Immature natural killer cell (primary cell): ENCODE results near the gene ZNF423. TPM values are rescaled to one million over a fixed set of nuclear protein-coding genes. Genes with fewer than 3 reads are reported as not detected.

Source experiments
- DNase-seq, 3 donors: peaks; one replicate each; pipeline ENCODE4 v3.0.0; 2022; ENCODE audit warnings: mixed read lengths in 1 of 3
- H3K27ac Mint-ChIP-seq, 6 donors: one replicate each; pipeline ENCODE4 v1.8.0; 2020; ENCODE audit warnings: mixed read lengths in 6 of 6, mild to moderate bottlenecking in 5 of 6, inconsistent platforms in 4 of 6, moderate library complexity in 3 of 6
- H3K27me3 Mint-ChIP-seq, 3 donors: one replicate each; pipeline ENCODE4 v1.8.0; 2020 to 2021; ENCODE audit warnings: low read depth in 3 of 3, mild to moderate bottlenecking in 3 of 3, mixed read lengths in 3 of 3, moderate library complexity in 3 of 3, inconsistent platforms in 1 of 3
- H3K36me3 Mint-ChIP-seq, 3 donors: one replicate each; pipeline ENCODE4 v1.8.0; 2020; ENCODE audit warnings: mixed read lengths in 3 of 3, inconsistent platforms in 2 of 3, mild to moderate bottlenecking in 2 of 3
- H3K4me1 Mint-ChIP-seq, 2 donors: one replicate each; pipeline ENCODE4 v1.8.0; 2020; ENCODE audit warnings: inconsistent platforms in 2 of 2, mild to moderate bottlenecking in 2 of 2, mixed read lengths in 2 of 2, moderate library complexity in 1 of 2
- H3K4me3 Mint-ChIP-seq, 5 donors: one replicate each; pipeline ENCODE4 v1.8.0; 2020; ENCODE audit warnings: mild to moderate bottlenecking in 5 of 5, mixed read lengths in 5 of 5, inconsistent platforms in 3 of 5, moderate library complexity in 3 of 5
- H3K9me3 Mint-ChIP-seq, 6 donors: one replicate each; pipeline ENCODE4 v1.8.0; 2020; ENCODE audit warnings: mild to moderate bottlenecking in 6 of 6, mixed read lengths in 6 of 6, inconsistent platforms in 4 of 6, moderate library complexity in 3 of 6
- polyA plus RNA-seq, 3 donors: library from polyadenylated mRNA; unstranded; fragments of 300-500 nt; fragmentation: Illumina TruSeq; gene quantifications; one replicate each; pipeline ENCODE4 v1.2.3, GENCODE V29; 2021

ZNF423 gene
- polyA plus RNA-seq, 3 donors from 2014 or later, result not detected

GRCh38 chr16:49454426-49455180 lies 401.3 kb downstream of the ZNF423 start:
- H3K27ac Mint-ChIP-seq, result no peak overlapping the region
- peaks cover 0 to 2% (median 0%) of the 10 kb centered on the region in 6 donors for H3K9me3 Mint-ChIP-seq
- peaks cover 0 to 3% (median 1%) of the 10 kb centered on the region in 3 donors for H3K27me3 Mint-ChIP-seq
- no peaks in the 10 kb centered on the region for H3K36me3 Mint-ChIP-seq
- DNase-seq, result no peak
- no peak overlapping the region for H3K4me3 Mint-ChIP-seq
- H3K4me1 Mint-ChIP-seq, result no peaks in the 10 kb centered on the region

- Mint-ChIP-seq H3K4me3 (no peak overlapping the region), H3K27ac (no peak overlapping the region), H3K4me1 (no peaks in the 10 kb centered on the region), H3K27me3 (peaks cover 0 to 3% (median 1%) of the 10 kb centered on the region in 3 donors), H3K36me3 (no peaks in the 10 kb centered on the region), H3K9me3 (peaks cover 0 to 2% (median 0%) of the 10 kb centered on the region in 6 donors)
- DNase-seq, result no peak
Observed at GRCh38 chr16:49453983-49454382, 401.9 kb downstream of the ZNF423 start.

- H3K4me1 Mint-ChIP-seq, result no peaks in the 10 kb centered on the region
- peaks cover 0 to 3% (median 1%) of the 10 kb centered on the region in 3 donors for H3K27me3 Mint-ChIP-seq
- H3K27ac Mint-ChIP-seq, result no peak overlapping the region
- peaks cover 0 to 2% (median 0%) of the 10 kb centered on the region in 6 donors for H3K9me3 Mint-ChIP-seq
- no peak overlapping the region for H3K4me3 Mint-ChIP-seq
- no peak for DNase-seq
- H3K36me3 Mint-ChIP-seq, result no peaks in the 10 kb centered on the region
Observed at GRCh38 chr16:49453021-49453420, 402.9 kb downstream of the ZNF423 start.

- Mint-ChIP-seq H3K4me3 (peak overlapping the region in 1 of 5 donors; percentile 33), H3K4me1 (no peaks in the 10 kb centered on the region), H3K27ac (no peak overlapping the region), H3K36me3 (no peaks in the 10 kb centered on the region), H3K27me3 (peaks cover 0 to 3% (median 1%) of the 10 kb centered on the region in 3 donors), H3K9me3 (peaks cover 0 to 2% (median 0%) of the 10 kb centered on the region in 6 donors)
- DNase-seq, result no peak
Observed at GRCh38 chr16:49452578-49452977, 403.3 kb downstream of the ZNF423 start.

GRCh38 chr16:49452108-49452507 lies 403.8 kb downstream of the ZNF423 start:
- Mint-ChIP-seq H3K27ac (no peak overlapping the region), H3K27me3 (peaks cover 0 to 3% (median 1%) of the 10 kb centered on the region in 3 donors), H3K9me3 (peaks cover 0 to 2% (median 0%) of the 10 kb centered on the region in 6 donors), H3K4me1 (no peaks in the 10 kb centered on the region), H3K36me3 (no peaks in the 10 kb centered on the region), H3K4me3 (no peak overlapping the region)
- DNase-seq, result no peak

- H3K9me3 Mint-ChIP-seq, result no peaks in the 10 kb centered on the region
- H3K4me1 Mint-ChIP-seq, result peaks cover 17 to 18% of the 10 kb centered on the region in 2 donors
- H3K4me3 Mint-ChIP-seq, result no peak overlapping the region
- H3K27me3 Mint-ChIP-seq, result peaks cover 0 to 3% (median 1%) of the 10 kb centered on the region in 3 donors
- DNase-seq, result no peak
- no peaks in the 10 kb centered on the region for H3K36me3 Mint-ChIP-seq
- H3K27ac Mint-ChIP-seq, result no peak overlapping the region
Observed at GRCh38 chr16:49446805-49447204, 409.1 kb downstream of the ZNF423 start.

GRCh38 chr16:49443576-49443975 lies 412.3 kb downstream of the ZNF423 start:
- Mint-ChIP-seq H3K27me3 (peaks cover 1 to 3% (median 1%) of the 10 kb centered on the region in 3 donors), H3K9me3 (no peaks in the 10 kb centered on the region), H3K36me3 (no peaks in the 10 kb centered on the region), H3K4me1 (peaks cover 29 to 34% of the 10 kb centered on the region in 2 donors), H3K4me3 (no peak overlapping the region), H3K27ac (no peak overlapping the region)
- no peak for DNase-seq

- no peaks in the 10 kb centered on the region for H3K9me3 Mint-ChIP-seq
- H3K27me3 Mint-ChIP-seq, result peaks cover 1 to 9% (median 1%) of the 10 kb centered on the region in 3 donors
- H3K36me3 Mint-ChIP-seq, result no peaks in the 10 kb centered on the region
- H3K4me1 Mint-ChIP-seq, result peaks cover 29 to 34% of the 10 kb centered on the region in 2 donors
- peak overlapping the region; percentile 6 to 89 (median 65) for H3K27ac Mint-ChIP-seq
- DNase-seq, result no peak
- H3K4me3 Mint-ChIP-seq, result peak overlapping the region in 4 of 5 donors; percentile 9 to 52 (median 36)
Observed at GRCh38 chr16:49442805-49443204, 413.1 kb downstream of the ZNF423 start.

GRCh38 chr16:49441366-49441780 lies 414.5 kb downstream of the ZNF423 start:
- Mint-ChIP-seq H3K4me1 (peaks cover 29 to 34% of the 10 kb centered on the region in 2 donors), H3K36me3 (no peaks in the 10 kb centered on the region), H3K27ac (peak overlapping the region in 5 of 6 donors; percentile 5 to 81 (median 39)), H3K4me3 (peak overlapping the region; percentile 46 to 71 (median 61)), H3K27me3 (peaks cover 1 to 13% (median 2%) of the 10 kb centered on the region in 3 donors), H3K9me3 (no peaks in the 10 kb centered on the region)
- peak; percentile 37 to 50 (median 42) for DNase-seq

GRCh38 chr16:49440156-49441065 lies 415.5 kb downstream of the ZNF423 start:
- H3K4me3 Mint-ChIP-seq, result peak overlapping the region in 2 of 5 donors; percentile 26 to 33

GRCh38 chr16:49439676-49440075 lies 416.2 kb downstream of the ZNF423 start:
- Mint-ChIP-seq H3K4me3 (no peak overlapping the region), H3K27ac (no peak overlapping the region), H3K36me3 (no peaks in the 10 kb centered on the region), H3K9me3 (no peaks in the 10 kb centered on the region), H3K27me3 (peaks cover 1 to 11% (median 1%) of the 10 kb centered on the region in 3 donors), H3K4me1 (peaks cover 29 to 34% of the 10 kb centered on the region in 2 donors)
- no peak for DNase-seq

More at GRCh38 chr16:49440156-49441065, 415.5 kb downstream of the ZNF423 start:
- DNase-seq, result no peak
- H3K36me3 Mint-ChIP-seq, result no peaks in the 10 kb centered on the region
- peaks cover 29 to 34% of the 10 kb centered on the region in 2 donors for H3K4me1 Mint-ChIP-seq
- H3K9me3 Mint-ChIP-seq, result no peaks in the 10 kb centered on the region
- peaks cover 1 to 11% (median 1%) of the 10 kb centered on the region in 3 donors for H3K27me3 Mint-ChIP-seq
- peak overlapping the region in 3 of 6 donors; percentile 29 to 64 (median 62) for H3K27ac Mint-ChIP-seq

- Mint-ChIP-seq H3K4me3 (no peak overlapping the region), H3K4me1 (peaks cover 26 to 34% of the 10 kb centered on the region in 2 donors), H3K27ac (no peak overlapping the region), H3K27me3 (peaks cover 1 to 9% (median 1%) of the 10 kb centered on the region in 3 donors), H3K36me3 (no peaks in the 10 kb centered on the region), H3K9me3 (no peaks in the 10 kb centered on the region)
- DNase-seq, result no peak
Observed at GRCh38 chr16:49439050-49439449, 416.9 kb downstream of the ZNF423 start.
